ENCODE results near the gene EBF3.

EBF3 gene

GRCh38 chr10:129820451-129820850, 143.6 kb downstream of the EBF3 start:
- FAIRE-seq (no peak), DNase-seq (ENCODE audit: insufficient read length, low spot score) (no peak)
- TF ChIP-seq CTCF (IDR thresholded peaks at IDR 0.05; ENCODE audit: insufficient read depth, missing control alignments): no peak

- FAIRE-seq (no peak), DNase-seq (ENCODE audit: insufficient read length, low spot score) (no peak)
- TF ChIP-seq CTCF (IDR thresholded peaks at IDR 0.05; ENCODE audit: insufficient read depth, missing control alignments): no peak
Measured at GRCh38 chr10:129816656-129817045, 147.4 kb downstream of the EBF3 start.

- FAIRE-seq (no peak), DNase-seq (ENCODE audit: insufficient read length, low spot score) (no peak)
- no peak for TF ChIP-seq CTCF (IDR thresholded peaks at IDR 0.05; ENCODE audit: insufficient read depth, missing control alignments)
Measured at GRCh38 chr10:129815898-129816655, 148.0 kb downstream of the EBF3 start.

GRCh38 chr10:129814681-129815646, 149.1 kb downstream of the EBF3 start:
- no peak for TF ChIP-seq CTCF (IDR thresholded peaks at IDR 0.05; ENCODE audit: insufficient read depth, missing control alignments)
- DNase-seq (ENCODE audit: insufficient read length, low spot score) (no peak), FAIRE-seq (no peak)

- no peak for DNase-seq (ENCODE audit: insufficient read length, low spot score)
- FAIRE-seq: no peak
- no peak for TF ChIP-seq CTCF (IDR thresholded peaks at IDR 0.05; ENCODE audit: insufficient read depth, missing control alignments)
Measured at GRCh38 chr10:129812398-129812797, 151.7 kb downstream of the EBF3 start.

GRCh38 chr10:129811208-129811607, 152.9 kb downstream of the EBF3 start:
- no peak for DNase-seq (ENCODE audit: insufficient read length, low spot score)
- TF ChIP-seq CTCF (IDR thresholded peaks at IDR 0.05; ENCODE audit: insufficient read depth, missing control alignments): no peak
- no peak for FAIRE-seq

All from D721Med (cell line).